CD4-positive, alpha-beta T cell treated with Interleukin-1 beta for 1 hour (primary cell): Measurements from ENCODE around the gene PRKG2.

Source experiments
- DNase-seq, 2 donors: peaks; one replicate each; pipeline ENCODE4 v3.0.0-alpha.2; 2020 to 2022

Gene PRKG2

GRCh38 chr4:81217779-81218178, 2.8 kb upstream of the PRKG2 start:
- DNase-seq, result no peak

- DNase-seq, result no peak
These were observed 909 bp upstream of the PRKG2 start for GRCh38 chr4:81215931-81216330.

GRCh38 chr4:81214144-81214880, 710 bp downstream of the PRKG2 start:
- no peak for DNase-seq

- no peak for DNase-seq
These were observed 1.4 kb downstream of the PRKG2 start for GRCh38 chr4:81213671-81214070.

- DNase-seq, result no peak
These were observed 3.1 kb downstream of the PRKG2 start for GRCh38 chr4:81211956-81212355.

- DNase-seq, result no peak
These were observed 7.2 kb downstream of the PRKG2 start for GRCh38 chr4:81207828-81208227.

- no peak for DNase-seq
These were observed 9.7 kb downstream of the PRKG2 start for GRCh38 chr4:81205302-81205701.

- no peak for DNase-seq
These were observed 10.5 kb downstream of the PRKG2 start for GRCh38 chr4:81204571-81204970.

- no peak for DNase-seq
These were observed 15.2 kb downstream of the PRKG2 start for GRCh38 chr4:81199831-81200230.

GRCh38 chr4:81198609-81199008, 16.4 kb downstream of the PRKG2 start:
- DNase-seq, result no peak

- DNase-seq, result no peak
These were observed 17.0 kb downstream of the PRKG2 start for GRCh38 chr4:81197864-81198524.

GRCh38 chr4:81196126-81196650, 18.8 kb downstream of the PRKG2 start:
- DNase-seq, result no peak

- no peak for DNase-seq
These were observed 19.5 kb downstream of the PRKG2 start for GRCh38 chr4:81195475-81195874.

GRCh38 chr4:81194286-81194685, 20.7 kb downstream of the PRKG2 start:
- no peak for DNase-seq

GRCh38 chr4:81180916-81181315, 34.1 kb downstream of the PRKG2 start:
- no peak for DNase-seq

GRCh38 chr4:81179326-81179725, 35.7 kb downstream of the PRKG2 start:
- no peak for DNase-seq

- no peak for DNase-seq
These were observed 41.8 kb downstream of the PRKG2 start for GRCh38 chr4:81173213-81173612.

GRCh38 chr4:81166458-81167160, 48.4 kb downstream of the PRKG2 start:
- no peak for DNase-seq

GRCh38 chr4:81165861-81166430, 49.1 kb downstream of the PRKG2 start:
- no peak for DNase-seq

GRCh38 chr4:81164623-81165416, 50.2 kb downstream of the PRKG2 start:
- no peak for DNase-seq

- no peak for DNase-seq
These were observed 50.9 kb downstream of the PRKG2 start for GRCh38 chr4:81164126-81164525.

GRCh38 chr4:81162752-81163458, 52.1 kb downstream of the PRKG2 start:
- no peak for DNase-seq
